Subcutaneous preadipocyte (primary cell): ENCODE measurements around the gene KAT5. TPM values are rescaled to one million over a fixed set of nuclear protein-coding genes. Genes with fewer than 3 reads are reported as not detected.

Experiments
- small RNA-seq: library from RNA; depleted of rRNA; stranded (forward); fragments of <200 nt; gene quantifications from one replicate; pipeline ENCODE3, GENCODE V24; 2012
- total RNA-seq: library from RNA; depleted of rRNA; stranded (reverse); fragments of >200 nt; gene quantifications from 2 replicates; pipeline ENCODE4 v1.2.3, GENCODE V29; 2012

KAT5 gene
- total RNA-seq = 42.6 and 44.5 TPM in 2 replicates

GRCh38 chr11:65711785-65712632, at the start of gene KAT5:
TSS of gene KAT5 (plus strand) at chr11:65712252. CDS start at chr11:65712268, 16 bp downstream.

GRCh38 chr11:65662799-65663638, 49.0 kb upstream of the KAT5 start, which contains the start of gene RELA:
TSS of gene RELA (minus strand) at chr11:65662916. CDS start at chr11:65662832, 84 bp downstream.

GRCh38 chr11:65720211-65720934, 8.3 kb downstream of the KAT5 start, which contains the start of gene RNASEH2C:
TSS of gene RNASEH2C (minus strand) at chr11:65720798. CDS start at chr11:65720758, 40 bp downstream.

Small RNA genes within 50 kb of the gene (small RNA-seq; reads per million reads assigned to genes)
- not detected for gene RN7SL309P

Other genes with a start within 250 kb of the KAT5 start
- gene MALAT1, start 213.2 kb upstream of the KAT5 start, total RNA-seq = 5,567 and 6,141 TPM in 2 replicates
- 48.5 and 108 TPM in 2 replicates for gene SCYL1, start 187.2 kb upstream of the KAT5 start, total RNA-seq
- 24.6 and 49.3 TPM in 2 replicates for gene LTBP3, start 153.9 kb upstream of the KAT5 start, total RNA-seq
- gene ZNRD2, start 141.8 kb upstream of the KAT5 start, total RNA-seq = 45.9 and 46.7 TPM in 2 replicates
- 21.7 TPM in 2 replicates for gene FAM89B, start 139.7 kb upstream of the KAT5 start, total RNA-seq
- gene EHBP1L1, start 136.2 kb upstream of the KAT5 start, total RNA-seq = 34.2 and 59.0 TPM in 2 replicates
- gene KCNK7, start 116.5 kb upstream of the KAT5 start, total RNA-seq = 0.37 TPM in 1 of 2 replicates, not detected in the other
- gene MAP3K11, start 98.0 kb upstream of the KAT5 start, total RNA-seq = 18.4 and 28.7 TPM in 2 replicates
- gene PCNX3, start 96.5 kb upstream of the KAT5 start, total RNA-seq = 25.4 and 33.4 TPM in 2 replicates
- gene SIPA1, start 74.2 kb upstream of the KAT5 start, total RNA-seq = 23.5 and 38.3 TPM in 2 replicates
- 22.8 and 31.9 TPM in 2 replicates for gene RELA, start 49.3 kb upstream of the KAT5 start, total RNA-seq
- gene RNASEH2C, start 8.5 kb downstream of the KAT5 start, total RNA-seq = 33.0 and 38.6 TPM in 2 replicates
- 12.9 and 14.3 TPM in 2 replicates for gene AP5B1, start 68.7 kb downstream of the KAT5 start, total RNA-seq
- gene OVOL1, start 74.8 kb downstream of the KAT5 start, total RNA-seq = not detected in 2 replicates
- 1.2 and 2.9 TPM in 2 replicates for gene SNX32, start 121.7 kb downstream of the KAT5 start, total RNA-seq
- 768 and 957 TPM in 2 replicates for gene CFL1, start 145.9 kb downstream of the KAT5 start, total RNA-seq
- 38.2 and 65.9 TPM in 2 replicates for gene MUS81, start 148.2 kb downstream of the KAT5 start, total RNA-seq
- gene EFEMP2, start 160.5 kb downstream of the KAT5 start, total RNA-seq = 38.3 and 39.7 TPM in 2 replicates
- gene CTSW, start 167.6 kb downstream of the KAT5 start, total RNA-seq = under 0.01 TPM in 1 of 2 replicates, not detected in the other
- gene FIBP, start 176.2 kb downstream of the KAT5 start, total RNA-seq = 241 and 303 TPM in 2 replicates
- 53.4 and 63.9 TPM in 2 replicates for gene CCDC85B, start 178.4 kb downstream of the KAT5 start, total RNA-seq
- gene FOSL1, start 188.1 kb downstream of the KAT5 start, total RNA-seq = 42.3 and 103 TPM in 2 replicates
- 35.6 and 38.1 TPM in 2 replicates for gene C11orf68, start 206.8 kb downstream of the KAT5 start, total RNA-seq
- gene DRAP1, start 207.2 kb downstream of the KAT5 start, total RNA-seq = 370 and 389 TPM in 2 replicates
- gene TSGA10IP, start 233.2 kb downstream of the KAT5 start, total RNA-seq = not detected in 2 replicates
- gene SART1, start 249.5 kb downstream of the KAT5 start, total RNA-seq = 34.2 and 34.8 TPM in 2 replicates